ENCODE measurements around the gene SSH3.

The SSH3 gene

DNA sequence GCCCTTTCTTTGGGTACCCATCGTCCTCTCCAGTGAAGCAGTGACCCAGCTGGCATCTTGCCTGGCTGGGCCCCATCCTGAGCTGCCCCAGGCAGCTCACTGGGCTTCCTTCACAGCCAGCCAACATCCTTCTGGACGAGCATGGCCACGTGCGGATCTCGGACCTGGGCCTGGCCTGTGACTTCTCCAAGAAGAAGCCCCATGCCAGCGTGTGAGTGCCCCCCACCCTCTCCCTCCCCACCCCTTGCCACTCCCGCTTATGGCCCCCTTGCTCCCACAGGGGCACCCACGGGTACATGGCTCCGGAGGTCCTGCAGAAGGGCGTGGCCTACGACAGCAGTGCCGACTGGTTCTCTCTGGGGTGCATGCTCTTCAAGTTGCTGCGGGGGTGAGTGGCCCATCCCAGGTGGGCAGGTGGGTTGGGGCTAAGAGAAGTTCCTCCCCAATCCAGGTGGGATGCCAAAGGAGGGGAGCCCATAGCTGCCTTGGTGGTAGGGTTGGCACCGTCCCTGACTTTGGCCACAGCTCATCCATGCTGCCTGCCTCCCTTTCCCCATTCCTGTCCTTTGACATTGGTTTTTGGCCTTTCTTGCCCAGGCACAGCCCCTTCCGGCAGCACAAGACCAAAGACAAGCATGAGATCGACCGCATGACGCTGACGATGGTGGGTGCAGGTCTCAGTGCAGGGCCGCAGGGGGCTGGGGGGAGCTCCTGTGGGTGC lies 21.0 kb upstream of the SSH3 start:
- H3K27me3 ChIP-seq (ENCODE audit: control insufficient read depth, insufficient read depth, low read length) = no peaks in the 10 kb centered on the region
- H3K4me1 ChIP-seq (ENCODE audit: control insufficient read depth, insufficient read depth, low read length) = peaks cover 4% of the 10 kb centered on the region
- H3K4me3 ChIP-seq (ENCODE audit: low read depth, low read length) = no peak overlapping the region
- no peaks in the 10 kb centered on the region for H3K9me3 ChIP-seq (ENCODE audit: control insufficient read depth, insufficient read depth, low read length)
- H3K9ac ChIP-seq (ENCODE audit: low read depth, low read length) = no peak overlapping the region
- H3K36me3 ChIP-seq (ENCODE audit: control insufficient read depth, insufficient read depth, low read length) = peaks cover 75% of the 10 kb centered on the region
- no peak overlapping the region for H3K27ac ChIP-seq (ENCODE audit: low read depth, low read length)

DNA sequence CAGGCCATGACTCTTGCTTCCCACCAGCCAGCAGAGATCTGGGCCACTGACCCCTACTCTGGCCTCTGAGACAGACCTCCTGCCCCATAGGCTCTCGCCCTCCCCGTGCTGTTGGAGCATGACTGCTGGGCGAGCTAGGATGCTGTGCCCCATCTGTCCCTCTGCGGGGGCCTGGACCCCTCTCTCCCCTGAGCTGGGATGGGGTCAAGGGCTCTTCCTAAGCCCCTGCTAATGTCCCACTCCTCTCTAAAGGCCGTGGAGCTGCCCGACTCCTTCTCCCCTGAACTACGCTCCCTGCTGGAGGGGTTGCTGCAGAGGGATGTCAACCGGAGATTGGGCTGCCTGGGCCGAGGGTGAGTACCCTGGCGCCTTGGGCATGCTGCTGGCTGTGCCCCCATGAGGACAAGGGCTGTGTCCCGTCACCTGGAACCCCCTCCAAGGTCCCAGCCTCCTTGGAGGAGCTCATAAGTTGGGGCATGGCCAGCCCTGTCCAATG lies 20.4 kb upstream of the SSH3 start:
- H3K4me3 ChIP-seq (ENCODE audit: low read depth, low read length) = no peak overlapping the region
- H3K4me1 ChIP-seq (ENCODE audit: control insufficient read depth, insufficient read depth, low read length) = peaks cover 4% of the 10 kb centered on the region
- H3K27ac ChIP-seq (ENCODE audit: low read depth, low read length) = no peak overlapping the region
- peaks cover 75% of the 10 kb centered on the region for H3K36me3 ChIP-seq (ENCODE audit: control insufficient read depth, insufficient read depth, low read length)
- H3K9ac ChIP-seq (ENCODE audit: low read depth, low read length) = no peak overlapping the region
- H3K9me3 ChIP-seq (ENCODE audit: control insufficient read depth, insufficient read depth, low read length) = no peaks in the 10 kb centered on the region
- no peaks in the 10 kb centered on the region for H3K27me3 ChIP-seq (ENCODE audit: control insufficient read depth, insufficient read depth, low read length)

- Histone ChIP-seq H3K9me3 (ENCODE audit: control insufficient read depth, insufficient read depth, low read length) (no peaks in the 10 kb centered on the region), H3K9ac (ENCODE audit: low read depth, low read length) (no peak overlapping the region), H3K27me3 (ENCODE audit: control insufficient read depth, insufficient read depth, low read length) (no peaks in the 10 kb centered on the region), H3K4me1 (ENCODE audit: control insufficient read depth, insufficient read depth, low read length) (peaks cover 8% of the 10 kb centered on the region), H3K4me3 (ENCODE audit: low read depth, low read length) (no peak overlapping the region), H3K36me3 (ENCODE audit: control insufficient read depth, insufficient read depth, low read length) (peaks cover 75% of the 10 kb centered on the region), H3K27ac (ENCODE audit: low read depth, low read length) (no peak overlapping the region)
Observed at GRCh38 chr11:67283481-67283963, 19.8 kb upstream of the SSH3 start.

- peaks cover 62% of the 10 kb centered on the region for H3K36me3 ChIP-seq (ENCODE audit: control insufficient read depth, insufficient read depth, low read length)
- H3K9ac ChIP-seq (ENCODE audit: low read depth, low read length) = no peak overlapping the region
- H3K27me3 ChIP-seq (ENCODE audit: control insufficient read depth, insufficient read depth, low read length) = no peaks in the 10 kb centered on the region
- H3K4me1 ChIP-seq (ENCODE audit: control insufficient read depth, insufficient read depth, low read length) = peaks cover 12% of the 10 kb centered on the region
- no peaks in the 10 kb centered on the region for H3K9me3 ChIP-seq (ENCODE audit: control insufficient read depth, insufficient read depth, low read length)
- no peak overlapping the region for H3K4me3 ChIP-seq (ENCODE audit: low read depth, low read length)
- no peak overlapping the region for H3K27ac ChIP-seq (ENCODE audit: low read depth, low read length)
Observed at GRCh38 chr11:67284811-67285540, 18.4 kb upstream of the SSH3 start.

- no peak overlapping the region for H3K27ac ChIP-seq (ENCODE audit: low read depth, low read length)
Observed at GRCh38 chr11:67285541-67286498, 17.5 kb upstream of the SSH3 start.

DNA sequence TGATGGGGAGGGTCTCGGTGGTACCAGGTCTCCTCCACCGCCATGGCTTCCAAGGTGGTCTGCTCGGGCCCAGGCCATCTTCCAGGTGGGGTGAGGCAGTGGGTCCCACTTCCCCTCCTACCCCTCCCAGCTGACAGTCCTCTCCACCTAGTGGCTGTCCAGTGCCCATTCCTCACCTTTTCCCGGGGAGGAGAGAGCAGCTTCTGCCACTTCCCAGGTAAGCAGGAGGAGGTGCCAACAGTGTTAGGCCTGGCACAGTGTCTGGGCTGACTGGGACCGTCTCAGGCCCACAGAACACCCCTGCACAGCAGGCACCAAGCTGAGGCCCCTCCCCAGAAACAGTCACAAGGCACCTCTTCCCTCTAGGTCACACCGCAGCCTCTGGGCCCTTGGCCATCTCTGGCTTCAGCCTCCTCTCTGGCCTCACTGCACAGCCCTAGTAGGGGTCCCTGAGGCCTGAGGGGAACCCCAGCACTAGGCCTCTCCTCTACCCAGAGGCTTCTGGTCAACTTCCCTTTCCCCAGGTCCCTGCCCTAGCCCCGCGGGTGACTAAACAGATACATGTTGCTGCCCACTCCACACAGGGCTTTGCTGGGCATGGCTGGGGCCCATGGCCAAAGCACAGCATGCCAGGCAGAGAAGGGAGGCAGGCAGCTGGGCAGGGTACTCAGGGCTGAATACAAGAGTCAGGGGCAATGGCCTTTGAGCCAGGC lies 16.6 kb upstream of the SSH3 start:
- no peaks in the 10 kb centered on the region for H3K27me3 ChIP-seq (ENCODE audit: control insufficient read depth, insufficient read depth, low read length)
- no peak overlapping the region for H3K4me3 ChIP-seq (ENCODE audit: low read depth, low read length)
- H3K4me1 ChIP-seq (ENCODE audit: control insufficient read depth, insufficient read depth, low read length) = peaks cover 12% of the 10 kb centered on the region
- H3K27ac ChIP-seq (ENCODE audit: low read depth, low read length) = no peak overlapping the region
- H3K9ac ChIP-seq (ENCODE audit: low read depth, low read length) = no peak overlapping the region
- peaks cover 50% of the 10 kb centered on the region for H3K36me3 ChIP-seq (ENCODE audit: control insufficient read depth, insufficient read depth, low read length)
- H3K9me3 ChIP-seq (ENCODE audit: control insufficient read depth, insufficient read depth, low read length) = no peaks in the 10 kb centered on the region

More at GRCh38 chr11:67285541-67286498, 17.5 kb upstream of the SSH3 start:
- Histone ChIP-seq H3K4me1 (ENCODE audit: control insufficient read depth, insufficient read depth, low read length) (peaks cover 12% of the 10 kb centered on the region), H3K4me3 (ENCODE audit: low read depth, low read length) (no peak overlapping the region), H3K9ac (ENCODE audit: low read depth, low read length) (no peak overlapping the region), H3K36me3 (ENCODE audit: control insufficient read depth, insufficient read depth, low read length) (peaks cover 54% of the 10 kb centered on the region), H3K27me3 (ENCODE audit: control insufficient read depth, insufficient read depth, low read length) (no peaks in the 10 kb centered on the region), H3K9me3 (ENCODE audit: control insufficient read depth, insufficient read depth, low read length) (no peaks in the 10 kb centered on the region)

- Histone ChIP-seq H3K36me3 (ENCODE audit: control insufficient read depth, insufficient read depth, low read length) (peaks cover 49% of the 10 kb centered on the region), H3K9me3 (ENCODE audit: control insufficient read depth, insufficient read depth, low read length) (no peaks in the 10 kb centered on the region), H3K4me1 (ENCODE audit: control insufficient read depth, insufficient read depth, low read length) (peaks cover 12% of the 10 kb centered on the region), H3K27me3 (ENCODE audit: control insufficient read depth, insufficient read depth, low read length) (no peaks in the 10 kb centered on the region), H3K27ac (ENCODE audit: low read depth, low read length) (peak overlapping the region; percentile 95), H3K4me3 (ENCODE audit: low read depth, low read length) (peak overlapping the region; percentile 68), H3K9ac (ENCODE audit: low read depth, low read length) (peak overlapping the region; percentile 68; the same call in 1 of the 2 replicates)
Observed at GRCh38 chr11:67287355-67288197, 15.8 kb upstream of the SSH3 start.

GRCh38 chr11:67288198-67288451 lies 15.2 kb upstream of the SSH3 start:
- Histone ChIP-seq H3K9me3 (ENCODE audit: control insufficient read depth, insufficient read depth, low read length) (no peaks in the 10 kb centered on the region), H3K27ac (ENCODE audit: low read depth, low read length) (peak overlapping the region; percentile 95)

GRCh38 chr11:67288452-67289225 lies 14.7 kb upstream of the SSH3 start:
- peaks cover 12% of the 10 kb centered on the region for H3K4me1 ChIP-seq (ENCODE audit: control insufficient read depth, insufficient read depth, low read length)
- H3K27me3 ChIP-seq (ENCODE audit: control insufficient read depth, insufficient read depth, low read length) = no peaks in the 10 kb centered on the region
- H3K9me3 ChIP-seq (ENCODE audit: control insufficient read depth, insufficient read depth, low read length) = no peaks in the 10 kb centered on the region
- H3K9ac ChIP-seq (ENCODE audit: low read depth, low read length) = peak overlapping the region; percentile 68; the same call in 1 of the 2 replicates
- H3K4me3 ChIP-seq (ENCODE audit: low read depth, low read length) = peak overlapping the region; percentile 68
- peaks cover 42% of the 10 kb centered on the region for H3K36me3 ChIP-seq (ENCODE audit: control insufficient read depth, insufficient read depth, low read length)
- H3K27ac ChIP-seq (ENCODE audit: low read depth, low read length) = peak overlapping the region; percentile 95

More at GRCh38 chr11:67288198-67288451, 15.2 kb upstream of the SSH3 start:
- Histone ChIP-seq H3K27me3 (ENCODE audit: control insufficient read depth, insufficient read depth, low read length) (no peaks in the 10 kb centered on the region), H3K4me1 (ENCODE audit: control insufficient read depth, insufficient read depth, low read length) (peaks cover 12% of the 10 kb centered on the region), H3K36me3 (ENCODE audit: control insufficient read depth, insufficient read depth, low read length) (peaks cover 46% of the 10 kb centered on the region), H3K9ac (ENCODE audit: low read depth, low read length) (peak overlapping the region; percentile 68; the same call in 1 of the 2 replicates), H3K4me3 (ENCODE audit: low read depth, low read length) (peak overlapping the region; percentile 68)

Data from HUES48 (cell line).